NB4 (cell line): ENCODE data around the gene OR8B2.
"Not testable (repeated sequence)": the region's sequence is repeated elsewhere in the genome, so short reads cannot be mapped to it uniquely, and the experiment has no call there.

Source experiments
- DNase-seq: peaks from one replicate; pipeline ENCODE4 v3.0.0; 2010; ENCODE audit warnings: low read depth
- H3K4me3 ChIP-seq: one replicate; pipeline ENCODE4 v1.5.1; 2011; ENCODE audit warnings: mild to moderate bottlenecking, low read depth, low read length, moderate library complexity
- CTCF ChIP-seq: IDR thresholded peaks from one replicate; pipeline ENCODE4 v1.5.1; 2012; ENCODE audit warnings: low read depth, low read length
- MYC ChIP-seq: IDR thresholded peaks from 2 replicates; pipeline ENCODE4 v1.6.1; 2011; ENCODE audit warnings: low read depth, low read length
- POLR2A ChIP-seq: IDR thresholded peaks from 2 replicates; pipeline ENCODE4 v1.6.1; 2011; ENCODE audit warnings: mild to moderate bottlenecking; ENCODE audit not compliant: insufficient read length; ENCODE audit errors: extremely low read depth
- TF ChIP-seq, protein P1 (sequence below): IDR thresholded peaks from 2 replicates; pipeline ENCODE4 v1.6.1; 2011; ENCODE audit warnings: low read depth, low read length

OR8B2 gene

DNA sequence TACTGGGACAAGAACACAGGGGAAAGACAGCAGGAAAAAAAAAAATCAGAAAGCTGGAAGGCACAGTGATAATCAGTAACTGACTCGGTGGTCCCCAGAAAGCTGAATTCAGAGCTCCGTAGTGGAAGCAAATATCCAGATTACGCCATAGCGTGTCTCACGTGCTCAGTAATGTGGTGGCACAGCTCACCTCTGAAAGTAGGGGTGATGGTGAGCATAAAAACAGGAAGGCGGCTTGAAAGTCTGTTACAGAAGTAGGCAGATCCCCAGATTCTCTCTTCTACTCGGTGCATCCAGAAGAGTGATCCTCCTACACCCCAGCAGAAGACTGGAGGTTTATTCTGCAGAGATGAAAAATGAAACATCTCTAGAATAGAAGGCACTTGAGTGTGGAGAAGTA, 25.6 kb upstream of the OR8B2 start:
- DNase-seq: no peak
- no peak overlapping the region for H3K4me3 ChIP-seq
- no peak for TF ChIP-seq CTCF
- no peak for TF ChIP-seq MYC
- no peak for TF ChIP-seq POLR2A
- TF ChIP-seq, protein P1, sequence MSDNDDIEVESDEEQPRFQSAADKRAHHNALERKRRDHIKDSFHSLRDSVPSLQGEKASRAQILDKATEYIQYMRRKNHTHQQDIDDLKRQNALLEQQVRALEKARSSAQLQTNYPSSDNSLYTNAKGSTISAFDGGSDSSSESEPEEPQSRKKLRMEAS: no peak

DNA sequence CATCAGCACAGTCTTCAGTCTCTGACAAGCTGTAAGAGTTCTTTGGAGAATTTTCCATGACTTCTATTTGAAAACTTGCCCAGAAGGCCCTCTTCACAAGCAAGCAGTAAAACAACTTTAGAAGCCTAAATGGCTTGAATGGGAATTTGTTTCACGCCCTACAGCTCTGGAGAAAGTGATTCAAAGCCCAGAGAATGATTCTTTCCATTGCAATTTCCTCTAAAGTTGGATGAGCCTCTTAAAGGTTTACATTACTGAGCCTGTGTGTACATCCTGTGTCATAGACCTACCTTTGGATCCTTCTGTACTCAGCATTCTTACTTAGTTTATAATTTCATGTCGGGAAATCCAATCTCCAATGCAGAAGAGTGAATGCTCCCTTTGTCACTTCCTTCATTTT, 21.3 kb upstream of the OR8B2 start:
- H3K4me3 ChIP-seq: no peak overlapping the region
- no peak for DNase-seq
- TF ChIP-seq CTCF: no peak
- TF ChIP-seq, protein P1: no peak
- no peak for TF ChIP-seq POLR2A
- TF ChIP-seq MYC: no peak

GRCh38 chr11:124403186-124403585, 18.9 kb upstream of the OR8B2 start:
- not testable (repeated sequence) for DNase-seq, H3K4me3 ChIP-seq

DNA sequence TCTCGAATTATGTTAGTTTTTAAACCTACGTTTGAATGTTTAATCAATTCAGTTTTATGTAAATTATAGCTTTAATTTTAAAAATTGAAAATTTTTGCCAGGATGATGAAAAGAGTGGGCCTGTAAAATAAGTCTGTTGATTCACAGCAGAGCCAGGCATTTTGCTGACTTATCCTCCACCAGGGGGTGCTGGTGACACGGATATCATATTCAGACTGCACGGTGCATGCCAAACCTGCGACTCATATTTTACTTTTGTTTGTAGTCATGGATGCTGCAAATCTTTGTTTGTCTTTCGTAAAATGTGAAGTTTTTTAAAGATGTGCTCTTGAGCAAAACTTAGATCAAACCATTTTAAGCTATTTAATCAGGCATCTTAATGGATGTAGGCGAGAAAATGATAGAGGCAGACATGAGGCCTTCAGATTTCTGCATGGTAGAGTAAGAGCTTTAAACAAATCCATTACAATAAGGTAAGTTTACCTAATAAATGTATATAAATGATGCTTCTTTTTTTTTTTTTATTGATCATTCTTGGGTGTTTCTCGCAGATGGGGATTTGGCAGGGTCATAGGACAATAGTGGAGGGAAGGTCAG, 18.1 kb upstream of the OR8B2 start:
- H3K4me3 ChIP-seq: no peak overlapping the region
- DNase-seq: peak; percentile 67
- no peak for TF ChIP-seq POLR2A
- TF ChIP-seq CTCF: peak; percentile 85

- no peak within 1 kb of the TSS for H3K4me3 ChIP-seq
- TF ChIP-seq POLR2A (no peak), CTCF (no peak), MYC (no peak)
- TF ChIP-seq, protein P1: no peak
- no peak for DNase-seq
Observed at GRCh38 chr11:124398924-124399323, 14.6 kb upstream of the OR8B2 start, which contains the start of gene OR8B3. Gene OR8B3, minus strand, starts transcription at chr11:124399024. Its CDS starts 1,673 bp downstream, at chr11:124397351.

- not testable (repeated sequence) for H3K4me3 ChIP-seq, DNase-seq
Observed at GRCh38 chr11:124396847-124397246, 12.5 kb upstream of the OR8B2 start.

- DNase-seq: peak; percentile 11
- TF ChIP-seq CTCF (no peak), POLR2A (no peak), MYC (no peak)
- TF ChIP-seq, protein P1: no peak
- H3K4me3 ChIP-seq: no peak overlapping the region
Observed at GRCh38 chr11:124394408-124394807, 10.1 kb upstream of the OR8B2 start.

DNA sequence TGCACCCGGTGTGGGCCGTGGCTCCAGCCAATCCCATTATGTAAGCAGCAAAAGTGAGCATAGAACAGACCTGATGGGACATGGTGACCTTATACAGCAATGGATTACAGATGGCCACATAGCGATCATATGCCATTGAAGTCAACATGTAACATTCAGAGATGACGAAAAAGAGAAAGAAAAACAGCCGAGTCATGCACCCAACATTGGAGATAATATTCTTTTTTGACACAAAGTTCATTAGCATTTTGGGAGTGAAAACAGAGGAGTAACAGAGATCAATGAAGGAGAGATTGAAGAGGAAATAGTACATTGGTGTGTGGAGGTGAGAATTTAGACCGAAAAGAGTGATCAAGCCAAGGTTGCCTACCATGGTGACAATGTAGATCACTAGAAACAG, 1.4 kb downstream of the OR8B2 start:
- DNase-seq, H3K4me3 ChIP-seq: not testable (repeated sequence)
